ENCODE data around the gene SLC7A11. TPM values are rescaled to one million over a fixed set of nuclear protein-coding genes. Genes with fewer than 3 reads are reported as not detected.

SLC7A11 gene
- total RNA-seq, 1 donor from 2014 or later = 33.8 TPM

GRCh38 chr4:138223231-138223910 lies 18.8 kb downstream of the SLC7A11 start:
- Mint-ChIP-seq H3K36me3 (ENCODE audit: low read depth, unreplicated experiment) (peaks cover 10% of the 10 kb centered on the region), H3K9me3 (ENCODE audit: unreplicated experiment) (no peaks in the 10 kb centered on the region), H3K4me3 (ENCODE audit: unreplicated experiment) (no peak overlapping the region), H3K27me3 (ENCODE audit: low read depth, unreplicated experiment) (no peaks in the 10 kb centered on the region), H3K27ac (ENCODE audit: unreplicated experiment) (no peak overlapping the region), H3K4me1 (ENCODE audit: low read depth, unreplicated experiment) (peaks cover 6% of the 10 kb centered on the region)
- DNase-seq (ENCODE audit: low read depth) (no peak), FAIRE-seq (no peak)
- Histone ChIP-seq H3K27me3 (ENCODE audit: insufficient read depth, low read length) (no peaks in the 10 kb centered on the region), H4K20me1 (ENCODE audit: insufficient read depth, low read length) (no peaks in the 10 kb centered on the region), H2AFZ (ENCODE audit: low read depth, low read length) (no peak overlapping the region), H3K9me3 (ENCODE audit: insufficient read depth, low read depth, low read length) (no peaks in the 10 kb centered on the region), H3K4me3 (ENCODE audit: insufficient read depth, low read depth, low read length) (no peak overlapping the region), H3K79me2 (ENCODE audit: insufficient read depth, low read length) (no peaks in the 10 kb centered on the region), H3K9ac (ENCODE audit: low read length) (no peak overlapping the region), H3K36me3 (ENCODE audit: insufficient read depth, low read length) (peaks cover 6% of the 10 kb centered on the region), H3K4me1 (ENCODE audit: insufficient read depth, low read length) (peaks cover 21% of the 10 kb centered on the region), H3K4me2 (ENCODE audit: low read length) (no peak overlapping the region), H3K27ac (ENCODE audit: low read depth, low read length) (no peak overlapping the region)
- TF ChIP-seq EZH2 (IDR thresholded peaks at IDR 0.05; ENCODE audit: insufficient read depth, low read length) (no peak), CTCF (IDR thresholded peaks at IDR 0.05; ENCODE audit: insufficient read depth, low read depth, low read length) (no peak)

- H3K9ac ChIP-seq (ENCODE audit: low read length) = peak overlapping the region; percentile 31
- DNase-seq (ENCODE audit: low read depth) (peak; percentile 80), FAIRE-seq (peak; percentile 87)
- Mint-ChIP-seq H3K36me3 (ENCODE audit: low read depth, unreplicated experiment) (peaks cover 10% of the 10 kb centered on the region), H3K4me1 (ENCODE audit: low read depth, unreplicated experiment) (peaks cover 10% of the 10 kb centered on the region), H3K27ac (ENCODE audit: unreplicated experiment) (no peak overlapping the region), H3K9me3 (ENCODE audit: unreplicated experiment) (no peaks in the 10 kb centered on the region), H3K4me3 (ENCODE audit: unreplicated experiment) (no peak overlapping the region), H3K27me3 (ENCODE audit: low read depth, unreplicated experiment) (no peaks in the 10 kb centered on the region)
- no peaks in the 10 kb centered on the region for H4K20me1 ChIP-seq (ENCODE audit: insufficient read depth, low read length)
- no peaks in the 10 kb centered on the region for H3K27me3 ChIP-seq (ENCODE audit: insufficient read depth, low read length)
- no peak overlapping the region for H3K4me3 ChIP-seq (ENCODE audit: insufficient read depth, low read depth, low read length)
- H2AFZ ChIP-seq (ENCODE audit: low read depth, low read length) = no peak overlapping the region
- TF ChIP-seq EZH2 (IDR thresholded peaks at IDR 0.05; ENCODE audit: insufficient read depth, low read length) = no peak
- TF ChIP-seq CTCF (IDR thresholded peaks at IDR 0.05; ENCODE audit: insufficient read depth, low read depth, low read length) = no peak
- H3K27ac ChIP-seq (ENCODE audit: low read depth, low read length) = peak overlapping the region; percentile 22
- no peaks in the 10 kb centered on the region for H3K9me3 ChIP-seq (ENCODE audit: insufficient read depth, low read depth, low read length)
- peaks cover 6% of the 10 kb centered on the region for H3K36me3 ChIP-seq (ENCODE audit: insufficient read depth, low read length)
- H3K79me2 ChIP-seq (ENCODE audit: insufficient read depth, low read length) = no peaks in the 10 kb centered on the region
- H3K4me1 ChIP-seq (ENCODE audit: insufficient read depth, low read length) = peaks cover 21% of the 10 kb centered on the region
- peak overlapping the region; percentile 65 for H3K4me2 ChIP-seq (ENCODE audit: low read length)
Measured at GRCh38 chr4:138222046-138222445, 20.1 kb downstream of the SLC7A11 start.

- Histone ChIP-seq H3K9me3 (ENCODE audit: insufficient read depth, low read depth, low read length) (no peaks in the 10 kb centered on the region), H3K36me3 (ENCODE audit: insufficient read depth, low read length) (peaks cover 6% of the 10 kb centered on the region), H3K4me1 (ENCODE audit: insufficient read depth, low read length) (peaks cover 11% of the 10 kb centered on the region), H3K27ac (ENCODE audit: low read depth, low read length) (no peak overlapping the region), H3K4me3 (ENCODE audit: insufficient read depth, low read depth, low read length) (no peak overlapping the region), H3K27me3 (ENCODE audit: insufficient read depth, low read length) (no peaks in the 10 kb centered on the region), H3K9ac (ENCODE audit: low read length) (no peak overlapping the region), H3K4me2 (ENCODE audit: low read length) (no peak overlapping the region), H3K79me2 (ENCODE audit: insufficient read depth, low read length) (no peaks in the 10 kb centered on the region), H4K20me1 (ENCODE audit: insufficient read depth, low read length) (no peaks in the 10 kb centered on the region), H2AFZ (ENCODE audit: low read depth, low read length) (no peak overlapping the region)
- H3K4me1 Mint-ChIP-seq (ENCODE audit: low read depth, unreplicated experiment) = peaks cover 21% of the 10 kb centered on the region
- TF ChIP-seq CTCF (IDR thresholded peaks at IDR 0.05; ENCODE audit: insufficient read depth, low read depth, low read length) = no peak
- no peak for TF ChIP-seq EZH2 (IDR thresholded peaks at IDR 0.05; ENCODE audit: insufficient read depth, low read length)
- H3K9me3 Mint-ChIP-seq (ENCODE audit: unreplicated experiment) = no peaks in the 10 kb centered on the region
- no peaks in the 10 kb centered on the region for H3K27me3 Mint-ChIP-seq (ENCODE audit: low read depth, unreplicated experiment)
- H3K36me3 Mint-ChIP-seq (ENCODE audit: low read depth, unreplicated experiment) = peaks cover 8% of the 10 kb centered on the region
- H3K4me3 Mint-ChIP-seq (ENCODE audit: unreplicated experiment) = no peak overlapping the region
- FAIRE-seq = no peak
- H3K27ac Mint-ChIP-seq (ENCODE audit: unreplicated experiment) = no peak overlapping the region
- DNase-seq (ENCODE audit: low read depth) = no peak
Measured at GRCh38 chr4:138218976-138219375, 23.2 kb downstream of the SLC7A11 start.

Measured in astrocyte (in vitro differentiated cells and primary cell).